SK-N-SH treated with all-trans-retinoic acid at 6 μM for 48 hours (cell line): ENCODE measurements around the gene DLGAP5.

Experiments used
- ATAC-seq: fragments of 200-7000 bp; cut with Tn5 transposase; 3 replicates; pipeline ENCODE4 v1.9.1; 2020; ENCODE audit warnings: mild to moderate bottlenecking, moderate library complexity
- ESRRG ChIP-seq: fragments of 250-450 bp; sonication (Bioruptor Pico); IDR thresholded peaks from 2 replicates; pipeline ENCODE4 v1.6.1; 2021; ENCODE audit warnings: mild to moderate bottlenecking
- OSR1 ChIP-seq: fragments of 250-450 bp; sonication (Bioruptor Pico); IDR thresholded peaks from 2 replicates; pipeline ENCODE4 v1.8.0; 2022; ENCODE audit warnings: moderate library complexity, mild to moderate bottlenecking, inconsistent platforms
- RARB ChIP-seq: fragments of 250-450 bp; sonication (Bioruptor Pico); IDR thresholded peaks from 2 replicates; pipeline ENCODE4 v1.8.0; 2021; ENCODE audit warnings: mild to moderate bottlenecking, moderate library complexity
- SNAI2 ChIP-seq: fragments of 250-450 bp; sonication (Bioruptor Pico); IDR thresholded peaks from 2 replicates; pipeline ENCODE4 v1.5.0; 2020; ENCODE audit warnings: mild to moderate bottlenecking, moderate library complexity
- TOX ChIP-seq: fragments of 250-450 bp; sonication (Bioruptor Pico); IDR thresholded peaks from 2 replicates; pipeline ENCODE4 v1.8.0; 2021; ENCODE audit warnings: mild to moderate bottlenecking, moderate library complexity, borderline replicate concordance
- ZC3H10 ChIP-seq: fragments of 250-450 bp; sonication (Bioruptor Pico); IDR thresholded peaks from 2 replicates; pipeline ENCODE4 v1.5.1; 2021; ENCODE audit warnings: mild to moderate bottlenecking, moderate library complexity
- ZFP30 ChIP-seq: fragments of 450-650 bp; formaldehyde crosslinking; IDR thresholded peaks from 2 replicates; pipeline ENCODE4 v1.5.0; 2022; ENCODE audit warnings: mild to moderate bottlenecking, moderate library complexity
- ZNF8 ChIP-seq: fragments of 450-650 bp; formaldehyde crosslinking; IDR thresholded peaks from 2 replicates; pipeline ENCODE4 v1.5.0; 2020; ENCODE audit warnings: mild to moderate bottlenecking, moderate library complexity
- TF ChIP-seq, protein P1 (sequence below): fragments of 250-450 bp; sonication (Bioruptor Pico); IDR thresholded peaks from 2 replicates; pipeline ENCODE4 v1.8.0; 2020; ENCODE audit warnings: mild to moderate bottlenecking, moderate library complexity, borderline replicate concordance
- TF ChIP-seq, protein P2 (sequence below): fragments of 250-450 bp; sonication (Bioruptor Pico); IDR thresholded peaks from 2 replicates; pipeline ENCODE4 v1.5.0; 2020; ENCODE audit warnings: mild to moderate bottlenecking, moderate library complexity

DLGAP5 gene

DNA sequence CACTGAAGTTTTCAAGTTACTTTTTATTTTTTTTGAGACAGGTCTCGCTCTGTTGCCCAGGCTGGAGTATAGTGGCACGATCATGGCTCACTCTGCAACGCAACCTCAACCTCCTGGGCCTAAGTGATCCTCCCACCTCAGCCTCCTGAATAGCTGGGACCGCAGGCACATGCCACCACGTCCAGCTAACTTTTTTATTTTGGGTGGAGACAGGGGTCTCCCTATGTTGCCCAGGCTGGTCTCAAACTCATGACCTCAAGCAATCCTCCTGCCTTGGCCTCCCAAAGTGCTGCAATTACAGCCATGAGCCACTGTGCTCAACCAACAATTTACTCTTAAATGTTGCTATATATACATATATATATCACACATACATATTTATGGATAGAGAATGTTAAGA is 89.7 kb downstream of the DLGAP5 start (continued):
- TF ChIP-seq TOX (CRISPR knock-in tag): no peak
- TF ChIP-seq RARB (CRISPR knock-in tag): no peak
- TF ChIP-seq, protein P1, sequence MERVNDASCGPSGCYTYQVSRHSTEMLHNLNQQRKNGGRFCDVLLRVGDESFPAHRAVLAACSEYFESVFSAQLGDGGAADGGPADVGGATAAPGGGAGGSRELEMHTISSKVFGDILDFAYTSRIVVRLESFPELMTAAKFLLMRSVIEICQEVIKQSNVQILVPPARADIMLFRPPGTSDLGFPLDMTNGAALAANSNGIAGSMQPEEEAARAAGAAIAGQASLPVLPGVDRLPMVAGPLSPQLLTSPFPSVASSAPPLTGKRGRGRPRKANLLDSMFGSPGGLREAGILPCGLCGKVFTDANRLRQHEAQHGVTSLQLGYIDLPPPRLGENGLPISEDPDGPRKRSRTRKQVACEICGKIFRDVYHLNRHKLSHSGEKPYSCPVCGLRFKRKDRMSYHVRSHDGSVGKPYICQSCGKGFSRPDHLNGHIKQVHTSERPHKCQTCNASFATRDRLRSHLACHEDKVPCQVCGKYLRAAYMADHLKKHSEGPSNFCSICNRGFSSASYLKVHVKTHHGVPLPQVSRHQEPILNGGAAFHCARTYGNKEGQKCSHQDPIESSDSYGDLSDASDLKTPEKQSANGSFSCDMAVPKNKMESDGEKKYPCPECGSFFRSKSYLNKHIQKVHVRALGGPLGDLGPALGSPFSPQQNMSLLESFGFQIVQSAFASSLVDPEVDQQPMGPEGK (CRISPR knock-in tag): no peak
- no peak for TF ChIP-seq ZC3H10 (CRISPR knock-in tag)

DNA sequence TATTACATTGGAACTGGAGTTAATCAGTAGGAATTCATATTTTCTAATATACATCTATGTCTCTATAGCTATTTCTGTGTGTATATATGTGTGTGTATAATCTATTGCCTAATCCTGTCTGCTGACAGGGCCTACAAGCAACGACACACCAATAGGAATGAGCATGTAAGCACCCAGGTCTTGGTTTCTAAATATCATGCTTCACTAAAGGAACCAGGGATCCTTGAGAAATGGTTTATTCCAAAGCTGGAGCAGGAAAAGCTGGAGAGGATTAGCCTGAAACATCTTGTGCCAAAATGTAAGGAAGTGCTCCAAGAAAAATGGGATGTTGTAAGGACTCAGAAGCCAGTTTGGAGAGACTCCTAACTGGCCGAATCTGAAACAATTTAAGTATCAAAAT is 91.6 kb downstream of the DLGAP5 start:
- no peak for TF ChIP-seq SNAI2 (CRISPR knock-in tag)
- ATAC-seq: no peak

DNA sequence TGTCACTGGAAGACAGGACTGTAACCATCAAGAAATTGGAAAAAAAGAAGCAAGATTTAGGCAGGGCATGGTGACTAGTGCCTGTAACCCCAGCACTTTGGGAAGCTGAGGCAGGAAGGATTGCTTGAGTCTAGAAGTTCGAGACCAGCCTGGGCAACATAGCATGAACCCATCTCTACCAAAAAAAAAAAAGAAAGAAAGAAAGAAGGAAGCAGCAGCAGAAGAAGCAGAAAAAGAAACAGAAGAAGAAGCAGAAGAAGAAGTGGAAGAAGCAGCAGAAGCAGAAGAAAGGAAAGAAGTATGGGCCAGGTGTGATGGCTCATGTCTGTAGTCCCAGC is 92.9 kb downstream of the DLGAP5 start:
- ATAC-seq: no peak
- TF ChIP-seq RARB (CRISPR knock-in tag): no peak
- no peak for TF ChIP-seq TOX (CRISPR knock-in tag)
- TF ChIP-seq, protein P2, sequence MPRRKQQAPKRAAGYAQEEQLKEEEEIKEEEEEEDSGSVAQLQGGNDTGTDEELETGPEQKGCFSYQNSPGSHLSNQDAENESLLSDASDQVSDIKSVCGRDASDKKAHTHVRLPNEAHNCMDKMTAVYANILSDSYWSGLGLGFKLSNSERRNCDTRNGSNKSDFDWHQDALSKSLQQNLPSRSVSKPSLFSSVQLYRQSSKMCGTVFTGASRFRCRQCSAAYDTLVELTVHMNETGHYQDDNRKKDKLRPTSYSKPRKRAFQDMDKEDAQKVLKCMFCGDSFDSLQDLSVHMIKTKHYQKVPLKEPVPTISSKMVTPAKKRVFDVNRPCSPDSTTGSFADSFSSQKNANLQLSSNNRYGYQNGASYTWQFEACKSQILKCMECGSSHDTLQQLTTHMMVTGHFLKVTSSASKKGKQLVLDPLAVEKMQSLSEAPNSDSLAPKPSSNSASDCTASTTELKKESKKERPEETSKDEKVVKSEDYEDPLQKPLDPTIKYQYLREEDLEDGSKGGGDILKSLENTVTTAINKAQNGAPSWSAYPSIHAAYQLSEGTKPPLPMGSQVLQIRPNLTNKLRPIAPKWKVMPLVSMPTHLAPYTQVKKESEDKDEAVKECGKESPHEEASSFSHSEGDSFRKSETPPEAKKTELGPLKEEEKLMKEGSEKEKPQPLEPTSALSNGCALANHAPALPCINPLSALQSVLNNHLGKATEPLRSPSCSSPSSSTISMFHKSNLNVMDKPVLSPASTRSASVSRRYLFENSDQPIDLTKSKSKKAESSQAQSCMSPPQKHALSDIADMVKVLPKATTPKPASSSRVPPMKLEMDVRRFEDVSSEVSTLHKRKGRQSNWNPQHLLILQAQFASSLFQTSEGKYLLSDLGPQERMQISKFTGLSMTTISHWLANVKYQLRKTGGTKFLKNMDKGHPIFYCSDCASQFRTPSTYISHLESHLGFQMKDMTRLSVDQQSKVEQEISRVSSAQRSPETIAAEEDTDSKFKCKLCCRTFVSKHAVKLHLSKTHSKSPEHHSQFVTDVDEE (CRISPR knock-in tag): no peak
- TF ChIP-seq OSR1 (CRISPR knock-in tag): no peak
- no peak for TF ChIP-seq ZFP30 (CRISPR knock-in tag)
- no peak for TF ChIP-seq ESRRG (CRISPR knock-in tag)
- no peak for TF ChIP-seq ZNF8 (CRISPR knock-in tag)
- TF ChIP-seq ZC3H10 (CRISPR knock-in tag): no peak
- no peak for TF ChIP-seq SNAI2 (CRISPR knock-in tag)
